HL-60/S4 treated with retinoic acid at 250 ng/mL for 4 days and 3 days (cell line): ENCODE data around the gene CDH13.

ENCODE experiments used
- in situ Hi-C: fragments of 300-500 bp; cut with MboI; formaldehyde crosslinking; loops from 2 replicates; pipeline ENCODE4 v1.7.0; 2022; ENCODE audit warnings: low sequenced_read_pairs

Gene CDH13

GRCh38 chr16:83682868-83683235 lies 1056.1 kb downstream of the CDH13 start:
- in situ Hi-C loops, result no loop called here

- in situ Hi-C loops, result no loop called here
Measured at GRCh38 chr16:83685615-83686165, 1058.9 kb downstream of the CDH13 start.

GRCh38 chr16:83686726-83687125 lies 1060.0 kb downstream of the CDH13 start:
- in situ Hi-C loops, result no loop called here

- in situ Hi-C loops, result no loop called here
Measured at GRCh38 chr16:83689385-83689831, 1062.6 kb downstream of the CDH13 start.

GRCh38 chr16:83692224-83692623 lies 1065.5 kb downstream of the CDH13 start:
- in situ Hi-C loops, result no loop called here

GRCh38 chr16:83698964-83699363 lies 1072.2 kb downstream of the CDH13 start:
- in situ Hi-C loops, result no loop called here

GRCh38 chr16:83699817-83700216 lies 1073.0 kb downstream of the CDH13 start:
- in situ Hi-C loops, result no loop called here

GRCh38 chr16:83700918-83701317 lies 1074.1 kb downstream of the CDH13 start:
- in situ Hi-C loops, result no loop called here

GRCh38 chr16:83701494-83701893 lies 1074.7 kb downstream of the CDH13 start:
- in situ Hi-C loops, result no loop called here

GRCh38 chr16:83704656-83705055 lies 1077.9 kb downstream of the CDH13 start:
- in situ Hi-C loops, result no loop called here

- in situ Hi-C loops, result no loop called here
Measured at GRCh38 chr16:83705856-83706255, 1079.1 kb downstream of the CDH13 start.

GRCh38 chr16:83706394-83706793 lies 1079.6 kb downstream of the CDH13 start:
- in situ Hi-C loops, result no loop called here

GRCh38 chr16:83711069-83711468 lies 1084.3 kb downstream of the CDH13 start:
- in situ Hi-C loops, result no loop called here

- in situ Hi-C loops, result no loop called here
Measured at GRCh38 chr16:83713597-83713996, 1086.8 kb downstream of the CDH13 start.

- in situ Hi-C loops, result no loop called here
Measured at GRCh38 chr16:83714286-83714685, 1087.5 kb downstream of the CDH13 start.

- in situ Hi-C loops, result no loop called here
Measured at GRCh38 chr16:83715217-83715920, 1088.6 kb downstream of the CDH13 start.

- in situ Hi-C loops, result no loop called here
Measured at GRCh38 chr16:83717308-83717707, 1090.5 kb downstream of the CDH13 start.

- in situ Hi-C loops, result no loop called here
Measured at GRCh38 chr16:83717814-83718213, 1091.0 kb downstream of the CDH13 start.

GRCh38 chr16:83720213-83720612 lies 1093.4 kb downstream of the CDH13 start:
- in situ Hi-C loops, result no loop called here

- in situ Hi-C loops, result no loop called here
Measured at GRCh38 chr16:83720981-83721380, 1094.2 kb downstream of the CDH13 start.

- in situ Hi-C loops, result no loop called here
Measured at GRCh38 chr16:83721676-83722075, 1094.9 kb downstream of the CDH13 start.

GRCh38 chr16:83722456-83723183 lies 1095.9 kb downstream of the CDH13 start:
- in situ Hi-C loops, result no loop called here
